ENCODE measurements around the gene PACS2. TPM values are rescaled to one million over a fixed set of nuclear protein-coding genes. Genes with fewer than 3 reads are reported as not detected.

The PACS2 gene
- total and polyA plus RNA-seq, 2 experiments from 2014 or later: 10.0 to 39.7 TPM

DNA sequence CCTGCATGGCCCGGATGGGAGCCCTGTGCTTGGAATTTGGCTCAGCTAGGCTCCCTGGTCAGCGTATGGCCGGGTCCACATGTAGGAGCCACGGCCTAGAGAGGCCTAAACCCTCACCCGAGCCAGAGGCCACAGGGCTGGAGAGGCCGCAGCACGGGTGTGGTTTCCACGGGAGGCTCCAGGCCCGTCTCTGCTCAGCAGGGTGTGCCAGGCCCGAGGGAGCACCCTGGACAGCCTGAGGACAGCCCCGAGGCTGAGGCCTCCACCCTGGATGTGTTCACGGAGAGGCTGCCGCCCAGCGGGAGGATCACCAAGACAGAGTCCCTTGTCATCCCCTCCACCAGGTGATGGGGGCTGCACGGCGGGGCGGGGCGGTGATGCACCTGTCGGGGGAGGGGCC, 66.2 kb downstream of the PACS2 start:
- WGBS, 2 experiments (ENCODE audit: low coverage in 1 of 2, low lambda C conversion rate in 2 of 2, missing lambda C conversion rate in 2 of 2): 77 to 82% methylated on average over 13 to 19 of the region's 19 CpGs
- no peak overlapping the region for H2AFZ ChIP-seq
- H3F3A ChIP-seq (ENCODE audit: insufficient read depth): no peaks in the 10 kb centered on the region
- TF ChIP-seq EZH2 (IDR thresholded peaks at IDR 0.05; ENCODE audit: insufficient read depth, poor library complexity, severe bottlenecking) (no peak), EZH2phosphoT487 (IDR thresholded peaks at IDR 0.05; ENCODE audit: insufficient read depth, low read depth) (no peak)
- no peaks in the 10 kb centered on the region for H3K4me1 ChIP-seq (ENCODE audit: insufficient read depth)
- H3K4me2 ChIP-seq (ENCODE audit: unreplicated experiment): no peak overlapping the region
- no peak for DNase-seq
- no peaks in the 10 kb centered on the region for H3K27me3 ChIP-seq (replicated peaks; ENCODE audit: insufficient read depth)
- H3K36me3 ChIP-seq (ENCODE audit: low read depth): no peaks in the 10 kb centered on the region
- H3K4me3 ChIP-seq: no peak overlapping the region
- in situ Hi-C loops (cut with MboI): no loop called here
- no peak overlapping the region for H3K9ac ChIP-seq
- H3K9me3 ChIP-seq (ENCODE audit: low read depth): no peaks in the 10 kb centered on the region
- H4K20me1 ChIP-seq (ENCODE audit: insufficient read depth): no peaks in the 10 kb centered on the region
- no peaks in the 10 kb centered on the region for H3K79me2 ChIP-seq (ENCODE audit: insufficient read depth)
- no peak overlapping the region for H3K27ac ChIP-seq
- H3K9me2 ChIP-seq (ENCODE audit: insufficient read depth): no peaks in the 10 kb centered on the region

DNA sequence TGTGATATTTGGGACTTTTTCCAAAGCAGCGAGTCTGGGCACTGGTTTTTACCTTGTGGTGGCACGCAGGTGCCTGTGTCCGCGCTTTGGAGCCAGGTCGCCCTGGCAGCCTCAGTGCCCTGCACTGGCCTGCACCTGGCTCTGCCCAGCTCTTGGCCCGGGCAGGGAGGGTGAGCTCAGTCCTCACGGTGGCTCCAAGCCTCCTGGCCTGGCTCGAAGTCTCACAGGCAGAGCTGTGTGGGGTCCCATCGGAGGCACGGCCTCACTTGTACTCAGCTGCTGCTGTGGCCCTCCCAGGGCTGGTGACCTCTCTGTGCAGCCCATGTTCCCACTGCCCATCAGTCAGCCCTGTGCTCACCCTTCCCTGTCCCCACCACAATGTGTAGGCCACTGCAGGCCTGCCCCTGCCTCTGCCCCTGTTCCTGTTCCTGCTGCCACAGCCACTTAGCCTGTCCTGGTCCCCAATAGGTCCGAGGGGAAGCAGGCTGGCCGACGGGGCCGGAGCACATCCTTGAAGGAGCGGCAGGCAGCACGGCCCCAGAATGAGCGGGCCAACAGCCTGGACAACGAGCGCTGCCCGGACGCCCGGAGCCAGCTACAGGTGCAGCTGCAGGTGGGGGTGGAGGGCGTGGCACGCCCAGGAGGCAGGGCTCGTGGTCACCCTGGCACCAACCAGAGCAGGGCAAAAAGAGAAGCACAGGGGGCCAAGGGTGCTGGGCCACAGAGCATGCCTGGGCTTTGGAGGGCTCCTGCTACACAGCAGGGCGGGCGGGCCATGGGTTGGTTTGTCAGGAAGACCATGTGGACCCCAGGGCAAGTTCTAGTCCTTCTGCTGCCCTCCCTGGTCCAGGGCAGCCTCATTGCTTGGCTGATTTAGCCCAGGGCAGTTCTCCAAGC, 67.1 kb downstream of the PACS2 start:
- H3K4me3 ChIP-seq: no peak overlapping the region
- no peaks in the 10 kb centered on the region for H4K20me1 ChIP-seq (ENCODE audit: insufficient read depth)
- H3K27ac ChIP-seq: no peak overlapping the region
- no peaks in the 10 kb centered on the region for H3K4me1 ChIP-seq (ENCODE audit: insufficient read depth)
- in situ Hi-C loops (cut with MboI): no loop called here
- no peak overlapping the region for H3K9ac ChIP-seq
- DNase-seq: no peak
- H3K79me2 ChIP-seq (ENCODE audit: insufficient read depth): no peaks in the 10 kb centered on the region
- H3K4me2 ChIP-seq (ENCODE audit: unreplicated experiment): no peak overlapping the region
- H2AFZ ChIP-seq: no peak overlapping the region
- no peaks in the 10 kb centered on the region for H3K9me2 ChIP-seq (ENCODE audit: insufficient read depth)
- H3F3A ChIP-seq (ENCODE audit: insufficient read depth): no peaks in the 10 kb centered on the region
- TF ChIP-seq EZH2 (IDR thresholded peaks at IDR 0.05; ENCODE audit: insufficient read depth, poor library complexity, severe bottlenecking): no peak
- no peak for TF ChIP-seq EZH2phosphoT487 (IDR thresholded peaks at IDR 0.05; ENCODE audit: insufficient read depth, low read depth)
- H3K9me3 ChIP-seq (ENCODE audit: low read depth): no peaks in the 10 kb centered on the region
- 88 to 95% methylated on average over 25 to 26 of the region's 27 CpGs for WGBS, 2 experiments (ENCODE audit: low coverage in 1 of 2, low lambda C conversion rate in 2 of 2, missing lambda C conversion rate in 2 of 2)
- H3K27me3 ChIP-seq (replicated peaks; ENCODE audit: insufficient read depth): no peaks in the 10 kb centered on the region
- no peaks in the 10 kb centered on the region for H3K36me3 ChIP-seq (ENCODE audit: low read depth)

DNA sequence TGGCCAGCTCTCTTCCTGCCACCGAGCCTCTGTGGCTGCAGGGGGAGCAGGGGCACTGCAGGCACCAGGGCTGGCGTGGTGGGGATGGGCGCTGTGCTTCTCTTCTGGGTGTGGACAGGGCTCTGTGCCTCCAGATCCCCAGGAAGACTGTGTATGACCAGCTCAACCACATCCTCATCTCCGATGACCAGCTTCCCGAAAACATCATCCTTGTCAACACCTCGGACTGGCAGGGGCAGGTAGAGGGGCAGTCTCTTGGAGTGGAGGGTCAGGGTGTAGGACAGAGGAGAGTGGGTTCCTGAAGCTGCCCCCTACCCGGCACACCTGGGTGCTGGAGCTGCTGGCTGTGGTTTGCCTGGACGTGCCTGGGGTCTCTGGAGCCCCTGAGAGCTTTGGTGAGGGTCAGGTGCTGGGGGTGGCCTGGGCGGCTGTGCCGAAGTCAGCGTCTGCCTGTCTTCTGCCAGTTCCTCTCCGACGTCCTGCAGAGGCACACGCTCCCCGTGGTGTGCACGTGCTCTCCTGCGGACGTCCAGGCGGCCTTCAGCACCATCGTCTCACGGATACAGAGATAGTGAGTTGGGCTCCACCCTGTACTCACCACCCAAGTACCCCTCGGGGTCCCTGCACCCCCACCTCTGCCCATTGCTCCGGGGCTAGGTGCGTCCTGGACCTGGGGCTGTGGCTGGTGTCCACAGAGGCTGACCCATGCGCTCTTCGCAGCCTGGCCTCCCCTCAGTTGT, 68.0 kb downstream of the PACS2 start:
- H3K79me2 ChIP-seq (ENCODE audit: insufficient read depth): no peaks in the 10 kb centered on the region
- H3K4me2 ChIP-seq (ENCODE audit: unreplicated experiment): no peak overlapping the region
- no peak overlapping the region for H3K27ac ChIP-seq
- WGBS, 2 experiments (ENCODE audit: low coverage in 1 of 2, low lambda C conversion rate in 2 of 2, missing lambda C conversion rate in 2 of 2): 86 to 88% methylated on average over 18 to 26 of the region's 26 CpGs
- no peaks in the 10 kb centered on the region for H3K9me3 ChIP-seq (ENCODE audit: low read depth)
- no peaks in the 10 kb centered on the region for H3K36me3 ChIP-seq (ENCODE audit: low read depth)
- no peaks in the 10 kb centered on the region for H4K20me1 ChIP-seq (ENCODE audit: insufficient read depth)
- H3K9me2 ChIP-seq (ENCODE audit: insufficient read depth): no peaks in the 10 kb centered on the region
- H2AFZ ChIP-seq: no peak overlapping the region
- no peak overlapping the region for H3K4me3 ChIP-seq
- no peaks in the 10 kb centered on the region for H3K4me1 ChIP-seq (ENCODE audit: insufficient read depth)
- no peaks in the 10 kb centered on the region for H3F3A ChIP-seq (ENCODE audit: insufficient read depth)
- no peak for DNase-seq
- in situ Hi-C loops (cut with MboI): no loop called here
- H3K27me3 ChIP-seq (replicated peaks; ENCODE audit: insufficient read depth): no peaks in the 10 kb centered on the region
- TF ChIP-seq EZH2 (IDR thresholded peaks at IDR 0.05; ENCODE audit: insufficient read depth, poor library complexity, severe bottlenecking): no peak
- H3K9ac ChIP-seq: no peak overlapping the region

DNA sequence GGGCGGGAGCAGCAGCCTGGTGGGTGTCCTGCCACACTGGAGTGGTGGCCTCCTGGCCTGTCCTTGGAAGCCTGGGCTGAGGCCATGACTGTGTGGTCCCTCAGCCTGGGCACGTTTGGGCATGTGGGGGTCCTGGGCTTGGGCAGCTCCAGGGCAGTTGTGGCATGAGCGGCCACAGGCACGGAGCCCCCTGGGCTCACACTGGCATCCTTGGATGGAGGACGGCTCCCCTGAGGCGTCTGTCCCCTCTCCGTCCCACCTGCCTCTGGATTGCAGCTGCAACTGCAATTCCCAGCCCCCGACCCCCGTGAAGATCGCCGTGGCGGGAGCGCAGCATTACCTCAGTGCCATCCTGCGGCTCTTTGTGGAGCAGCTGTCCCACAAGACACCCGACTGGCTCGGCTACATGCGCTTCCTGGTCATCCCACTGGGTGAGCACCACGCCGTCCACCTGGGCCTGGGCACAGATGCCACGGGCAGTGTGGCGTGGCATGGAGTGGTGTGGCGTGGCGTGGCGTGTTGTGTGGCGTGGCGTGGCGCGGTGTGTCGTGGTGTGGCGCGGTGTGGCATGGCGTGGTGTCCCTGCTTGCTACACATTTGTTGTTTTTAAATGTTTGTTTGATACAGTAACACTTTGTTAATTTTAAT, 68.7 kb downstream of the PACS2 start:
- H3K9me3 ChIP-seq (ENCODE audit: low read depth): no peaks in the 10 kb centered on the region
- H3K36me3 ChIP-seq (ENCODE audit: low read depth): no peaks in the 10 kb centered on the region
- no peak overlapping the region for H3K4me2 ChIP-seq (ENCODE audit: unreplicated experiment)
- no peak overlapping the region for H3K4me3 ChIP-seq
- H3K4me1 ChIP-seq (ENCODE audit: insufficient read depth): no peaks in the 10 kb centered on the region
- DNase-seq: no peak
- no peak for TF ChIP-seq EZH2phosphoT487 (IDR thresholded peaks at IDR 0.05; ENCODE audit: insufficient read depth, low read depth)
- TF ChIP-seq EZH2 (IDR thresholded peaks at IDR 0.05; ENCODE audit: insufficient read depth, poor library complexity, severe bottlenecking): no peak
- no peaks in the 10 kb centered on the region for H3K79me2 ChIP-seq (ENCODE audit: insufficient read depth)
- H3K27ac ChIP-seq: no peak overlapping the region
- no peaks in the 10 kb centered on the region for H3F3A ChIP-seq (ENCODE audit: insufficient read depth)
- in situ Hi-C loops (cut with MboI): no loop called here
- H2AFZ ChIP-seq: no peak overlapping the region
- no peak overlapping the region for H3K9ac ChIP-seq
- 94% methylated on average over 25 to 32 of the region's 32 CpGs for WGBS, 2 experiments (ENCODE audit: low coverage in 1 of 2, low lambda C conversion rate in 2 of 2, missing lambda C conversion rate in 2 of 2)
- no peaks in the 10 kb centered on the region for H3K9me2 ChIP-seq (ENCODE audit: insufficient read depth)
- no peaks in the 10 kb centered on the region for H4K20me1 ChIP-seq (ENCODE audit: insufficient read depth)
- H3K27me3 ChIP-seq (replicated peaks; ENCODE audit: insufficient read depth): no peaks in the 10 kb centered on the region

All from GM23248 (cell line).